OCI-LY7 (cell line): ENCODE data around the gene DHRS7B.

Experiments used
- CTCF ChIP-seq: fragments of 200-600 bp; sonication (generic); conservative IDR thresholded peaks from 2 replicates; pipeline ENCODE4 v1.5.1; 2014; ENCODE audit warnings: mild to moderate bottlenecking, antibody characterized with exemption, low read length, moderate library complexity, mixed read lengths
- EZH2phosphoT487 ChIP-seq: fragments of 200-600 bp; sonication (generic); IDR thresholded peaks from 2 replicates; pipeline ENCODE4 v1.6.1; 2018; ENCODE audit warnings: low read depth, borderline replicate concordance, mild to moderate bottlenecking, mixed run types, antibody characterized with exemption, low read length, moderate library complexity, mixed read lengths

GRCh38 chr17:21171309-21171922, 44.7 kb downstream of the DHRS7B start:
- no peak for TF ChIP-seq CTCF
- TF ChIP-seq EZH2phosphoT487, result no peak
